Loucy (cell line): ENCODE measurements around the gene CHMP3.

Experiments used
- H2AFZ ChIP-seq: fragments of 200-600 bp; sonication (generic); 2 replicates; pipeline ENCODE4 v1.6.0; 2016; ENCODE audit warnings: antibody characterized with exemption, mild to moderate bottlenecking, low read length, moderate library complexity
- H3F3A ChIP-seq: fragments of 200-600 bp; 2 replicates; pipeline ENCODE4 v1.6.0; 2016; ENCODE audit warnings: antibody characterized with exemption, low read depth, mild to moderate bottlenecking
- H3K27me3 ChIP-seq: fragments of 200-600 bp; sonication (generic); 2 replicates; pipeline ENCODE4 v1.6.1; 2014; ENCODE audit warnings: low read length, mild to moderate bottlenecking; ENCODE audit not compliant: insufficient read depth, poor library complexity, severe bottlenecking
- H3K36me3 ChIP-seq: fragments of 200-600 bp; sonication (generic); 2 replicates; pipeline ENCODE4 v1.6.1; 2016; ENCODE audit warnings: low read length; ENCODE audit not compliant: insufficient read depth
- H3K4me1 ChIP-seq: fragments of 200-600 bp; sonication (generic); 2 replicates; pipeline ENCODE4 v1.5.1; 2014; ENCODE audit warnings: low read length, mild to moderate bottlenecking; ENCODE audit not compliant: insufficient read depth, poor library complexity, severe bottlenecking
- H3K4me2 ChIP-seq: fragments of 200-600 bp; sonication (generic); 2 replicates; pipeline ENCODE4 v1.6.0; 2014; ENCODE audit warnings: antibody characterized with exemption, low read length, low read depth, mild to moderate bottlenecking; ENCODE audit not compliant: poor library complexity, severe bottlenecking
- H3K4me3 ChIP-seq: fragments of 200-600 bp; sonication (generic); 2 replicates; pipeline ENCODE4 v1.5.1; 2014; ENCODE audit warnings: low read length, mild to moderate bottlenecking, mixed read lengths; ENCODE audit not compliant: poor library complexity, severe bottlenecking
- H3K79me2 ChIP-seq: fragments of 200-600 bp; sonication (generic); 2 replicates; pipeline ENCODE4 v1.6.1; 2014; ENCODE audit warnings: low read length; ENCODE audit not compliant: insufficient read depth
- H3K9ac ChIP-seq: fragments of 200-600 bp; sonication (generic); 2 replicates; pipeline ENCODE4 v1.6.0; 2014; ENCODE audit warnings: mild to moderate bottlenecking, low read depth, low read length, moderate library complexity; ENCODE audit not compliant: poor library complexity, severe bottlenecking
- H3K9me2 ChIP-seq: fragments of 200-600 bp; sonication (generic); replicated peaks from 2 replicates; pipeline ENCODE4 v1.6.1; 2016; ENCODE audit warnings: low read depth, low read length, mixed read lengths
- H3K9me3 ChIP-seq: fragments of 200-600 bp; sonication (generic); 2 replicates; pipeline ENCODE4 v1.6.1; 2014; ENCODE audit warnings: mild to moderate bottlenecking, antibody characterized with exemption, low read length, low read depth; ENCODE audit not compliant: insufficient read depth
- H4K20me1 ChIP-seq: fragments of 200-600 bp; sonication (generic); 2 replicates; pipeline ENCODE4 v1.6.0; 2014; ENCODE audit warnings: antibody characterized with exemption, low read length, mild to moderate bottlenecking; ENCODE audit not compliant: insufficient read depth, poor library complexity, severe bottlenecking
- EZH2phosphoT487 ChIP-seq: fragments of 200-600 bp; IDR thresholded peaks from 2 replicates; pipeline ENCODE4 v1.6.1; 2018; ENCODE audit warnings: antibody characterized with exemption, mild to moderate bottlenecking, moderate library complexity, borderline replicate concordance
- TF ChIP-seq, protein P1 (sequence below): fragments of 200-600 bp; sonication (generic); conservative IDR thresholded peaks from 2 replicates; pipeline ENCODE4 v1.5.1; 2014; ENCODE audit warnings: mild to moderate bottlenecking, antibody characterized with exemption, low read length

The CHMP3 gene

DNA sequence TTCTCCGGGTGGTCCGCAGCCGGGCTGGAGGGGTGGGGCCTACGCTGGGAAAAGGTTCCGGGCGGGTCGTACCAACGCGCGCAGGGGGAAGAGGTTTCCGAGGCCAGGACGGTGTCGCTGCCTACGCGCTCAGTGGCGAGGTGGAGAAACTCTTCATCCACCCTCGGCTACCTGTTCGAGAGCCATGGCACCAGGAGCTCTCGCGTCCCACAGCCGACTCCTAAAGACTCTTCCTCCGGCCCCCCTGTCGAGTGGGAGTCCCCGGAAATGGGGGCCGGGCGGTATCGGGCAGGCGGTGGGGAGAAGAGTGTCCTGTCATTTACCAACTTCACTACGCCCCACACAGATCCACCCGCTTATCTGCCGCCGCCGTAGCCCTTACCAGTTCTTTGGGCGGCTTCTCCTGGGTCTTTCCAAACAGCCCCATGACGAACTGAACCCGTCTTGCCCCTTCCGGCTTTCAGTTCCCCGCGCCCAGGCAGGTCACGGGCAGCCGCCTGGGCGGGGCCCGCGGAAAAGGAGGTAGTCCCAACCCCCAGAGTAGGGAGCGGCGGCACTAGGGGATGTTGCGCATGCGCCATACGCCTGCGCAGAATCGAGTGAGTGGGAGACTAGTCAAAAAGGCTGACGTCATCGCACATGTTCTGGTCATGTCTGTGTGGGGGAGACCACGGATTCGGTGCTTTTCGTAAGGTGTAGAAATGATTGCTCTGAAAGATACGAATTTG is at the start of gene CHMP3:
Gene CHMP3 (minus strand): TSS at position 522 of the 728 bp plus-strand sequence. CDS start 95 bp downstream, at position 427.
- H3K36me3 ChIP-seq: no peaks in the 10 kb centered on the region
- TF ChIP-seq, protein P1, sequence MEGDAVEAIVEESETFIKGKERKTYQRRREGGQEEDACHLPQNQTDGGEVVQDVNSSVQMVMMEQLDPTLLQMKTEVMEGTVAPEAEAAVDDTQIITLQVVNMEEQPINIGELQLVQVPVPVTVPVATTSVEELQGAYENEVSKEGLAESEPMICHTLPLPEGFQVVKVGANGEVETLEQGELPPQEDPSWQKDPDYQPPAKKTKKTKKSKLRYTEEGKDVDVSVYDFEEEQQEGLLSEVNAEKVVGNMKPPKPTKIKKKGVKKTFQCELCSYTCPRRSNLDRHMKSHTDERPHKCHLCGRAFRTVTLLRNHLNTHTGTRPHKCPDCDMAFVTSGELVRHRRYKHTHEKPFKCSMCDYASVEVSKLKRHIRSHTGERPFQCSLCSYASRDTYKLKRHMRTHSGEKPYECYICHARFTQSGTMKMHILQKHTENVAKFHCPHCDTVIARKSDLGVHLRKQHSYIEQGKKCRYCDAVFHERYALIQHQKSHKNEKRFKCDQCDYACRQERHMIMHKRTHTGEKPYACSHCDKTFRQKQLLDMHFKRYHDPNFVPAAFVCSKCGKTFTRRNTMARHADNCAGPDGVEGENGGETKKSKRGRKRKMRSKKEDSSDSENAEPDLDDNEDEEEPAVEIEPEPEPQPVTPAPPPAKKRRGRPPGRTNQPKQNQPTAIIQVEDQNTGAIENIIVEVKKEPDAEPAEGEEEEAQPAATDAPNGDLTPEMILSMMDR: no peak
- no peak for TF ChIP-seq EZH2phosphoT487
- H3F3A ChIP-seq: no peaks in the 10 kb centered on the region
- no peaks in the 10 kb centered on the region for H4K20me1 ChIP-seq
- H3K4me1 ChIP-seq: peaks cover 39% of the 10 kb centered on the region
- H3K9me2 ChIP-seq: no peaks in the 10 kb centered on the region
- H2AFZ ChIP-seq: peak within 1 kb of the TSS; percentile 92
- peaks cover 41% of the 10 kb centered on the region for H3K79me2 ChIP-seq
- H3K9me3 ChIP-seq: no peaks in the 10 kb centered on the region
- H3K4me2 ChIP-seq: peak within 1 kb of the TSS; percentile 96
- peak within 1 kb of the TSS; percentile 93 for H3K9ac ChIP-seq
- H3K4me3 ChIP-seq: peak within 1 kb of the TSS; percentile 87
- no peaks in the 10 kb centered on the region for H3K27me3 ChIP-seq

DNA sequence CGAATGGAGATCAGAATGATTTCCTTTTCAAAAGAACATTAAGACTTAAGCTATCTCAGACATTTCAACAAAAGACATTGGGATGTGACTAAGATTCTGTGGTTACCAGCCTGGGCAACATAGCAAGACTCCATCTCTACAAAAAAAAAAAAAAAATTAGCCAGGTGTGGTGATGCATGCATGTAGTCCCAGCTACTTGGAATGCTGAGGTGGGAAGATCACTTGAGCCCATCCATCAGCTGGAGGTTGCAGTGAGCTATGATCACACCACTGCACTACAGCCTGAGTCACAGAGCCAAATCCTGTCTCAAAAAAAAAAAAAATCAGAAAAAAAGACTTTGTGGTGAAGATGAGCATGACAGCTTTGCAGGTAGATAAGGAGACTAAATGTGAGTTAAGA is 47.6 kb upstream of the CHMP3 start:
- Histone ChIP-seq H3K36me3 (peaks cover 28% of the 10 kb centered on the region), H3K79me2 (peaks cover 7% of the 10 kb centered on the region), H2AFZ (no peak overlapping the region), H3K4me2 (no peak overlapping the region), H4K20me1 (peaks cover 2% of the 10 kb centered on the region), H3K9me2 (no peaks in the 10 kb centered on the region), H3K4me3 (no peak overlapping the region), H3K9me3 (no peaks in the 10 kb centered on the region), H3K27me3 (no peaks in the 10 kb centered on the region), H3K9ac (no peak overlapping the region), H3K4me1 (peaks cover 9% of the 10 kb centered on the region), H3F3A (no peaks in the 10 kb centered on the region)
- TF ChIP-seq, protein P1: no peak
- TF ChIP-seq EZH2phosphoT487: no peak

DNA sequence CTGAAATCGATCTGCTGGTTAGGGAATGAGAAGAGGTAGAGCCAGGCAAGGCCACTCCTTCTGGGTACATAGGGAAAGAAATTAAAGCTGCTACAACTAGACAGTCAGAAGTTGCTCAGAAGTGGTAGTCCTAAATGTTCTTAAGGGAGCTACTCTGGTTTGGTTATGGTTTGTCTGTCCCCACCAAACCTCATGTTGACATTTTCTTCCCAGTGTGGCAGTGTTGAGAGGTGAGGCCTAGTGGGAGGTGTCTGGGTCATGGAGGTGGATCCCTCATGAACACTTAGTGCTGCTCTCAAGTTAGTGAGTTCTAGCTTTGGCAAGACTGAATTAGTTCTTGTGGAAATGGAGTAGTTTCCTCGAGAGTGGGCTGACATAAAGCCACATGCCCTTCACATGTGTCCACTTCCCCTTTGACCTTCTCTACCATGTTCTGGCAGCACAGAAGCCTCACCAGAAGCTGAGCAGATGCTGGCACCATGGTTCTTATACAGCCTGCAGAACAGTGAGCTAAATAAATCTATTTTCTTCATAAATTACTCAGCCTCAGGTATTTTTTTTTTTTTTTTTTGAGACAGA is 45.7 kb upstream of the CHMP3 start:
- no peaks in the 10 kb centered on the region for H4K20me1 ChIP-seq
- TF ChIP-seq, protein P1: no peak
- no peak for TF ChIP-seq EZH2phosphoT487
- 0 out of 2 replicates have a peak, but pooled peaks cover 3% of the 10 kb centered on the region for H3K79me2 ChIP-seq
- H2AFZ ChIP-seq: no peak overlapping the region
- H3K36me3 ChIP-seq: peaks cover 46% of the 10 kb centered on the region
- H3F3A ChIP-seq: no peaks in the 10 kb centered on the region
- no peak overlapping the region for H3K9ac ChIP-seq
- no peak overlapping the region for H3K4me3 ChIP-seq
- no peaks in the 10 kb centered on the region for H3K27me3 ChIP-seq
- no peaks in the 10 kb centered on the region for H3K9me3 ChIP-seq
- H3K4me2 ChIP-seq: no peak overlapping the region
- H3K9me2 ChIP-seq: no peaks in the 10 kb centered on the region
- H3K4me1 ChIP-seq: peaks cover 7% of the 10 kb centered on the region
